NT2/D1 (cell line): ENCODE measurements around the gene ABCD3.
"Not testable (repeated sequence)": the region's sequence is repeated elsewhere in the genome, so short reads cannot be mapped to it uniquely, and the experiment has no call there.

Experiments used
- YY1 ChIP-seq: IDR thresholded peaks from 2 replicates; pipeline ENCODE4 v1.6.1; 2011; ENCODE audit not compliant: insufficient read length, insufficient read depth
- ZNF274 ChIP-seq: IDR thresholded peaks from 2 replicates; pipeline ENCODE4 v1.6.1; 2011; ENCODE audit warnings: mild to moderate bottlenecking, low read depth, low read length

- not testable (repeated sequence) for TF ChIP-seq YY1, ZNF274
Observed at GRCh38 chr1:94445733-94446132, 27.5 kb downstream of the ABCD3 start.
